GM18519 (cell line): Measurements from ENCODE around the gene SLC9A5.

Source experiments
- ATAC-seq: cut with Tn5 transposase; IDR thresholded peaks from one replicate; pipeline ENCODE4 v1.9.1; 2021; ENCODE audit warnings: mild to moderate bottlenecking, moderate library complexity; ENCODE audit not compliant: unreplicated experiment, low FRiP score

SLC9A5 gene

DNA sequence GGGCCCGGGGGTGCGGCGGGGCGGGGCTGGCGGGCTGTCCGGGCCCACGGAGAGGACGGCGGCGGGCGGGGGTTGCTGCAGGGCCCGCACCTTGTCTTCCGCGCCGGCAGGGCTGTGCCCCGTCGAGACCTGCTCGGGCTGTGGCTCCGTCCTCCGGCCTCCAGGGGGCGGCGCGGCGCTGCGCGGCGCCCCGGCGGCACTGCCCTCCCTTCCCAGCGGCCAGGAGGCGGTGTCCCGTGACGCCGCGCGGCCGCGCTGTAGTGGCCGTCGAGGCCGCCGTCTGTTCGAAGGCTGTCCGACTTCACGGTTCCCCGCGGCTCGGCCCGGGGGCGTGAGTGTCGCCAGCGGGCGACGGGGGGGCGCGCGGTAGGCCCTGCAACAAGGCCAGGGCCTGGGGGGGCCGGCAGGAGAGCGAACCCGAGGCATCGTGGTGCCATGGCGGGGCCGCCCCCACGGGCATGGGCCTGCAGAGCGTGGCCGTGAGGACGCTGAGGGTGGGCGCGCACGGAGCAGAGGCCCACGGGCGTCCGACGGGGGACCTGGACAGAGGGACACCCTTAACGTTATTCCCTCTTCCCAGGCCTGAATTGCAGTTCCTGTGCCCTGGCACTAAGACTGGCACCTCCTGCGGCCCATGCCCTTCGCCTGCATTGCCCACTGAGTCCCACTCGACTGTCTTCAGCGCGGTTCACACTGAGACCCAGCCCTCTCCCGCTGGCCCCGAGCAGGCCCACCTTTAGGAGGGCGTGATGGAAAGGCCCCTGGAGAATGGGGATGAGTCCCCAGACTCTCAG, 30.7 kb downstream of the SLC9A5 start, which contains the start of gene PLEKHG4:
Gene PLEKHG4 (plus strand): TSS at position 237 of the 794 bp plus-strand sequence. CDS start 513 bp downstream, at position 750.
- ATAC-seq = peak; percentile 46

DNA sequence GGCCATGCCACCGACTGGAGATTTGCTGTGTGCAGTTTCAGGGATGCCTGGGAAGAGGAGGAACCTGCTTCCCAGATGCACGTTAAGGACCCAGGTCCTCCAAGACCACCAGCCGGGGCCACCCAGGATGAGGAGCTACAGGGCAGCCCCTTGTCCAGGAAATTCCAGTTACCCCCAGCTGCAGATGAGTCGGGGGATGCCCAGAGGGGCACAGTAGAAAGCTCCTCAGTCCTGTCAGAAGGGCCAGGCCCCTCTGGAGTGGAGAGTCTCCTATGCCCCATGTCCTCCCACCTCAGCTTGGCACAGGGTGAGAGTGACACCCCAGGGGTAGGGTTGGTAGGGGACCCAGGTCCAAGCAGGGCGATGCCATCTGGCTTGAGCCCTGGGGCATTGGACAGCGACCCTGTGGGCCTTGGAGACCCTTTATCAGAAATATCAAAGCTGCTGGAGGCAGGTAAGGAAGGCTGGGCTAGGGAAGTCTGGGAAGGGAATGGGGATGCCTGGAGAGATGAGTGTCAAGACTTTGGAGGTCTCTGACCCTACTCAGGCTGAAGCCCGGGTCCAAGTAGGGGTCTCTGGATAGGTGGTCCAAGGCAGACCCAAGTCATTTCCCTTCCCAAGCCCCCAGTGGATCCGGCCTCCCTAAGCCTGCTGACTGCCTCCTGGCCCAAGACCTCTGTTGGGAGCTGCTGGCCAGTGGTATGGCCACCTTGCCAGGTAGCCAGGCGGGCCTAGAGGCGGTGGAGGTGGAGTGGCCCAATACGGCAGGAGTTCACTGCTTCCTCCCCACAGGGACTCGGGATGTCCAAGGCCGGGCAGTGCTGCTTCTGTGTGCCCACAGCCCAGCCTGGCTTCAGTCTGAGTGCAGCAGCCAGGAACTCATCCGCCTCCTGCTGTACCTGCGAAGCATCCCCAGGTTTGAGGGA, 31.6 kb downstream of the SLC9A5 start:
- no peak for ATAC-seq

DNA sequence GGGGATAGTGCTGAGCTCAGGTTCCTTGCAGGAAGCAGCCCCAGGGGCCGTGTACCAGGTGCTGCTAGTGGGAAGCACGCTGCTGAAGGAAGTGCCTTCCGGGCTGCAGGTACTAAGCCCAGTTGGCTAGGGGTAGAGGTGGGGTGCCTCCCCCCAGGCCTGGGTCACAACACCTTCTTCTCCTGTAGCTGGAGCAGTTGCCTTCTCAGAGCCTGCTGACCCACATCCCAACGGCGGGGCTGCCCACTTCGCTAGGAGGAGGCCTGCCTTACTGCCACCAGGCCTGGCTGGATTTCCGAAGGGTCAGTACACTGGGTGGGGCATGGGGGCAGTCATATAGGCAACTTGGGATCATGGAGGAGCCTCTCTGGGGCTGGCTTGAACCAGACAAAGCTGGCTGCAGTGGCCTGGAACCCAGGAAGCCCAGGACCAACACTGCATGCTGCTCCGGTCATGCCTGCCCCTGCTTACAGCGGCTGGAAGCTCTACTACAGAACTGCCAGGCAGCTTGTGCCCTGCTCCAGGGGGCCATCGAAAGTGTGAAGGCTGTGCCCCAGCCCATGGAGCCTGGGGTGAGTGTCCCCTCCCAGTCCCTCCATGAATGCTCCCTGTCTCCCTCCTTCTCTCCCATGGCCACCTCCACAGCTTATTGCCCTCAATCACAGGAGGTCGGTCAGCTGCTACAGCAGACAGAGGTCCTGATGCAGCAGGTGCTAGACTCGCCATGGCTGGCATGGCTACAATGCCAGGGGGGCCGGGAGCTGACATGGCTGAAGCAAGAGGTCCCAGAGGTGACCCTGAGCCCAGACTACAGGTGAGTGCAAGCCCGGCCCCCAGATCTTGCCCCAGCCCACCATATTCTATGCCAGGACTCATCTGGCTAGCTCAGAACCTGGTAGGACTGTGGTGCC, 33.0 kb downstream of the SLC9A5 start:
- no peak for ATAC-seq

DNA sequence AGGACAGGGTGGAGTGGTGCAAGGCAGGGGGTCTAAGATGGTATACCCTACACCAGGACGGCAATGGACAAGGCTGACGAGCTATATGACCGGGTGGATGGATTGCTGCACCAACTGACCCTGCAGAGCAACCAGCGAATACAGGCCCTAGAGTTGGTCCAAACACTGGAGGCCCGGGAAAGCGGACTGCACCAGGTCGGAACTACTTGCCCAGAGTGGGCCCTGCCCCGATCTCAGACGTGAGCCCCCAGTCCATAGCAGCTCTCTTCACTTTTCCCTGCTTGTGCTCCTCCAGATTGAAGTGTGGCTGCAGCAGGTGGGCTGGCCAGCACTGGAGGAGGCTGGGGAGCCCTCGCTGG, 33.6 kb downstream of the SLC9A5 start:
- ATAC-seq = no peak

DNA sequence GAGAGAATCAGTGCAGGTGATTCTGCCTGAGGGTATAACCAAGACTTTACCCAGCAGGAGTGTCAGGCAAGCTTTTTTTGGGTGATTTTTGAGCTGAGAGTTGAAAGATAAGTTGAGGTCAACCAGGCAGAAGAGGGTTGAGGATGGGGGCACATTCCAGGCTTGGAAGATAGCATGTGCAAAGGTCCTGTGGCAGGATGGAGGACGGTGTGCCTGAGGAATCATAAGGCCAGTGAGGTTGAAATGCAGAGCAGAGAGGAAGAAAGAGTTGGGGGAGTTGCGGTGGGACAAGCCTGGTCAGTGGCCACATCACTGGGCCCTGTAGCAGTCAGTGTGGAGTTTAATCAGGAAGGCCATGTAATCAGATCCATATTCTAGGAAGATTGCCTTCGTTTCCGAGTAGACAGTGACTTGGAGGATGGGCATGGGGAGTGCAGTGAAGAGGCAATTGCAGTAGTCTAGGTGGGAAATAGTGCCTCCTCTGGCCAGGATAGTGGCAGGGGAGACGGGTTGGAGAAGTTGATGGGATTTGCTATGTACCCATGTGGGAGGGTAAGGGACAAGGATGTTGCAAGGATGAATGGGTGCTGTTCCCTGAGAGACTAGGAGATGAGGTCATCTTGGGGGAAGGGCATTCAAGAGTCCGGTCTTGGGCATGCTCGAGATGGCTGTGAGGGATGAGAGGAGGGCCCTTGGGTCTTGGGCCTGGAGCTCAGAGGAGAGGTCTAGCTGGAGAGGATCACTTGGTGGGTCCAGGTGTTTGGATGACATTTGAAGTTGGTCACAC, 34.5 kb downstream of the SLC9A5 start:
- ATAC-seq = no peak

DNA sequence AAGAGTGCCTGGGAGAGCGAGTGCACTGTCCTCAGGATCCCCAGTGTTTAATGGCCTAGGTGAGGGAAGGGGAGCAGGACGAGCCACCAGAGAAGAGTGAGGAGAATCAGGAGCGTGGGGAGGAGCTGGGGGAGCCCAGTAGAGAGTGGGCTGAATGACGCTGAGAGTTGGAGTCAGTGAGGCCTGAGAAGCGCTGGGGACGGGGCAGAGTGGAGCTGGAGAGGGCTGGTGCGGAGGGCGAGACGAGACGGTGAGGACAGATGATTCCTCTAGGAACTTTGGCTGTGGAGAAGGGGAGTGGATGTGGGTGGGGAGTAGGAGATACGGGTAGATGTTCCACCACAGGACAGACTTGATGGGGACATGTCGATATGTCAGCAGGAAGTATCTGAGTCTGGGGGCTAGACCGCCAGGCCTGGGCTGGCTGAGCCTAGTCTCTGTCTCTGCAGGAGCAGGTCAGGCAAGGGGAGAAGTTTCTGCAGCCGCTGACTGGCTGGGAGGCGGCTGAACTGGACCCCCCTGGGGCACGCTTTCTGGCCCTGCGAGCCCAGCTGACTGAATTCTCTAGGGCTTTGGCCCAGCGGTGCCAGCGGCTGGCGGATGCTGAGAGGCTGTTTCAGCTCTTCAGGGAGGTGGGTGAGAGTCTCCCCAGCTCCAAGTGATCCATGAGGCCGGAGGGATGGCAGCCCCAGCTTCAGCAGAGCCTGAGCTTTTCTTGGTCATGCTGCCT, 35.2 kb downstream of the SLC9A5 start:
- no peak for ATAC-seq

DNA sequence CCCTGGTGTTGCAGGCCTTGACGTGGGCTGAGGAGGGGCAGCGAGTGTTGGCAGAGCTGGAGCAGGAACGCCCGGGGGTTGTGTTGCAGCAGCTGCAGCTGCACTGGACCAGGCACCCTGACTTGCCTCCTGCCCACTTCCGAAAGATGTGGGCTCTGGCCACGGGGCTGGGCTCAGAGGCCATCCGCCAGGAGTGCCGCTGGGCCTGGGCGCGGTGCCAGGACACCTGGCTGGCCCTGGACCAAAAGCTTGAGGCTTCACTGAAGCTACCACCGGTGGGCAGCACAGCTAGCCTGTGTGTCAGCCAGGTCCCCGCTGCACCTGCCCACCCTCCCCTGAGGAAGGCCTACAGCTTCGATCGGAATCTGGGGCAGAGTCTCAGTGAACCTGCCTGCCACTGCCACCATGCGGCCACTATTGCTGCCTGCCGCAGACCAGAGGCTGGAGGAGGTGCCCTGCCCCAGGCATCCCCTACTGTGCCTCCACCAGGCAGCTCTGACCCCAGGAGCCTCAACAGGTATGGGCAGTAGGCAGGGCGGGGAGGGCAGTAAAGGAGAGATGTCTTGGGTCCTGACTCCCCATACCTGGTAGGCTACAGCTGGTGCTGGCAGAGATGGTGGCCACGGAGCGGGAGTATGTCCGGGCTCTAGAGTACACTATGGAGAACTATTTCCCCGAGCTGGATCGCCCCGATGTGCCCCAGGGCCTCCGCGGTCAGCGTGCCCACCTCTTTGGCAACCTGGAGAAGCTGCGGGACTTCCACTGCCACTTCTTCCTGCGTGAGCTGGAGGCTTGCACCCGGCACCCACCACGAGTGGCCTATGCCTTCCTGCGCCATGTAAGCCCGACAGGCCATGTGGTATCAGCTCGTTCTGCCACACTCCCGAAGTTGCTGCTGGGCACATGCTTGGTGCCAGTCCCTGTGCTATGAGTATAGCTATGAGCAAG, 36.2 kb downstream of the SLC9A5 start:
- ATAC-seq = no peak

DNA sequence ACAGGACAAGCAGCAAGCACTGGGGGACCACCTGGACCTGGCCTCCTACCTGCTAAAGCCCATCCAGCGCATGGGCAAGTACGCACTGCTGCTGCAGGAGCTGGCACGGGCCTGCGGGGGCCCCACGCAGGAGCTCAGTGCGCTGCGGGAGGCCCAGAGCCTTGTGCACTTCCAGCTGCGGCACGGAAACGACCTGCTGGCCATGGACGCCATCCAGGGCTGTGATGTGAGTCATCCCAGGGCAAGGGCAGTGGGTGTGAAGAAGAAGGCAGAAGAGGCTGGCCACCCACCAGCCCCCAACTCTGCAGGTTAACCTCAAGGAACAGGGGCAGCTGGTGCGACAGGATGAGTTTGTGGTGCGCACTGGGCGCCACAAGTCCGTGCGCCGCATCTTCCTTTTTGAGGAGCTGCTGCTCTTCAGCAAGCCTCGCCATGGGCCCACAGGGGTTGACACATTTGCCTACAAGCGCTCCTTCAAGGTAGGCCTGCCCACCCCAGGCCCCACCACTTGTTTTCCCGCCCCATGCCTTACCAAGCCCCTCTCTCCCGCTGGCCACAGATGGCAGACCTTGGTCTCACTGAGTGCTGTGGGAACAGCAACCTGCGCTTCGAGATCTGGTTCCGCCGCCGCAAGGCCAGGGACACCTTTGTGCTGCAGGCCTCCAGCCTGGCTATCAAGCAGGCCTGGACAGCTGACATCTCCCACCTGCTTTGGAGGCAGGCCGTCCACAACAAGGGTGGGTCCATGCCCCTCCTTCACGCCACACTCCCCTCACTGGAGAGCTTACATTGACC, 37.9 kb downstream of the SLC9A5 start:
- ATAC-seq = no peak

DNA sequence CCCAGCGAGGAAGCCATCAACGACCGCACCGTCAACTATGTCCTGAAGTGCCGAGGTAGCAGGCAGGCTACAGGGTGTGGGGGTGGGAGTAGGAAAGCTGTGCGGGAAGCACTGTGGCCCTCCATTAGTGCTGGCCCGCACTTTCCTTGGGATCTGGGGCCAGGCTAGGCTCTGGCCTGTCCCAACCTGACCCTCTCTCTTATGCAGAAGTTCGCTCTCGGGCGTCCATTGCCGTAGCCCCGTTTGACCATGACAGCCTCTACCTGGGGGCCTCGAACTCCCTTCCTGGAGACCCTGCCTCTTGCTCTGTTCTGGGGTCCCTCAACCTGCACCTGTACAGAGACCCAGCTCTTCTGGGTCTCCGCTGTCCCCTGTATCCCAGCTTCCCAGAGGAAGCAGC, 39.2 kb downstream of the SLC9A5 start:
- no peak for ATAC-seq

DNA sequence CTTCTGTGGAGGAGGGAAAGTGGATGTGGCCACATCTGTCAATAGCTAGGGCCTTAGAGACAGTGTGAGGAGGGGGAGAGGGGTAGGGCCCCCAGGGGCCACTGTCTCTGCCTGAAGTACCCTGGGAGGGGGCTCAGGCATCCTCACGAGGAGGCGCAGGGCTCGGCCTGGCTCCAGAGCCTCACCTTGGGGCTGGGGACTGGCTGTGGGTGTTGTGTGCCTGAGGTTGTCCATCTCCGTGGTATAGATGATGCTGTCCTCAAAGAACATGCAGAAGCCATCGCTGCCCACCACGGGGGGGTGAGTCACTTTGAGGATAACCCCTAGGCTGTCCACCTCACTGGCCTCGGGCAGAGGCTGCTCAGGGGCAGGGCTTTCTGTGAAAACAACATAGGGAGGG, 42.7 kb downstream of the SLC9A5 start:
- ATAC-seq = no peak

DNA sequence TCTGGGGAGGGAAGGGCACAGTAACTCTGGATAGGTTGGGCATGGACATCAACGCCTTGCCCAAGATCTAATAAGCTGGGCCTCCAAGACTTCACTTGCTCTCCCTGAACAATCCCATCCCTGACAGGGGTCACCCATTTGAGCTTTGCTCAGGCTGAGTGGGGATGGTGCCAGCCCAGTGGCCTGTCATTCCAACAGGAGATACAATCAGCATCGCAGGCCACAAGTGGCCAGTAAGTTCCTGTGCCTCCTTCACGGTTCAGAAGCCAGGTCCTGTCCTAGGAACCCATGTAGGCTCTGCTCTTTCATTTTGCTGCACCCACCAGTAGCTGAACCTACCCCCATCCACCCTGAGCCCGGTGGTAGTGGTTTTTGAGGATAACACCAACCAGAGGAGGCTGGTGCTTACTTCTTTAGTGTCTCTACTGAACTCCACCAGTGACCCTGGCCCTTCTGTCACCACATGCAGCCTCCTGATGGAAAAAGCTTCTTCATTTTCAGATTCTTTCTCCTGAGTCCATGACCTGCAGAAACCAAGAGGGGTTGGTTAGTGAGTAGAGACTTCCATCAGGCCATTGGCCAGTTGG, 45.5 kb downstream of the SLC9A5 start:
- ATAC-seq = no peak

DNA sequence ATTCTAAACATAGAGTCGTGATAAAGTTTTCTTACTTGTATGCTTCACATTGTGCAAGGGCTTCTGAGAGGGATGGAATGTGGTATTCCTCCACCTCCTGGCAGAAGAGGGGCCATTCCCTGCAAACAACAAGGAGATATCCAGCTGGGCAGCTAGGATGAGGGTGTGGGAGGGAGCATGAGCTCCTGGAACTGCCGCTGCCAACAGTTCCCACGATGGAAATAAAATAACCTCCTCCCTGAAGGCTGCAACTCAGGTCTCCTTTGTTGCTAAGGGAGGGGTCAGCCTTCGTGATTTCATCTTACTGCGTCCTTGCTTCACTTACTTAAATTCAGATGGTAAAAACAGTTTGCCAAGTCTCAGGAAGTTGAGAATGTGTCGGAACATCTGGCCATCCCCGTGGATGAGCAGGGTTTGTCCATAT, 46.2 kb downstream of the SLC9A5 start:
- ATAC-seq = no peak

DNA sequence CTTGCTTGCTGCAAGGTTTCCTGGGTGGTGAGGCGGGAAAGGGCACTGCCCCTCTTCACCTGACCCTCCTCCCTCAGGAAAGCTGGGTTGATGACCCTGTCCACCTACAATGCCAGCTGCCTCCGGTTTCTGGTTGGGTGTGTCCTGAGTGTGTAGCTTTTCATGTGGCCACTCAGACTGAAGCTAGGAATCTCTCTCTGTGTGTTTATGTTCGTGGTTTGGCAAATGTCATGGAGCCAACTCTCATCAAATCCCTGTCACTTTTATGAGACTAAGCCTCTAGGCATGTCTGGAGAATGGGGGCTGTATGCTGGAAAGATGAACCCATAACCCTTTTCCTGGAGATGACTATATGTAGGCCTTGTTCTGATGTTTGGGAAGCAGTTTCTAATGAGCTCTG, 47.6 kb downstream of the SLC9A5 start:
- ATAC-seq = no peak

DNA sequence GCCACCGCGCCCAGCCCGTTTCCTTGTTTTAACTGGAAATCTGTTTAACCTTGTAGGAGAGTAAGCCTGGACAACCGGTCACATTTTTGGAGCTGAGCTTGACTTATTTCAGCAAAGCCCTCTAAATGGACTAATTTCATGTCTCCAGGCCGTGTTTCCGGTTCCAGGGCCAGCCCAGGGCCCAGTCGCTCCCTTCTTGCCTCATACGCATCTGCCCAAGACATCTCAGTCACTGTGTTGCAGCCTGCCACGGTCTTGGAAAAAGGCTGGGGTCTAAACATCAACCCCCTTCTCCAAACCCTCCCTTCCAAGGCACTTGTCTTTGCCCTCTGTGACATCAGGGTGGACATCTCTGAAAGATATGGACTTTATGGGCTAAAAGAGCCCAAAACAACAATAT, 49.5 kb downstream of the SLC9A5 start:
- ATAC-seq = no peak

DNA sequence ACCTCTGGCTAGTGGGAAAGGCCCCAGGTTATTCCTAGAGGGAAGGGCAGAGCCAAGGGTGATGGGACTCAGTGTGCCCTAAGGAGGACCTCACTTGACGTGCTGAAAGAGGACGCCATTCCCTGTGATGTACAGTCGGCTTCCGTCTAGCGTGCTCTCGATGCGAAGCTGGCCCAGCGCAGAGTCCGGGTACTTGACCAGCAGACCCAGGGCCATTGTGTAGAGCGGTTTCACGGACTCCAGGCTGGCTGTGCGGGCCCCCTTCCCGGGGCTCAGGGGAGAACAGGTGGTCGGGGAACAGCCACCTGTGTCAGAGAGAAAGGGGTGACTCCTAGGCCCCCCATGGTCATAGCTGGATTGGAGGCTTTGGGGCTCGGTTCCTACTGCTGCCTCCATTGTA, 50.5 kb downstream of the SLC9A5 start:
- no peak for ATAC-seq

DNA sequence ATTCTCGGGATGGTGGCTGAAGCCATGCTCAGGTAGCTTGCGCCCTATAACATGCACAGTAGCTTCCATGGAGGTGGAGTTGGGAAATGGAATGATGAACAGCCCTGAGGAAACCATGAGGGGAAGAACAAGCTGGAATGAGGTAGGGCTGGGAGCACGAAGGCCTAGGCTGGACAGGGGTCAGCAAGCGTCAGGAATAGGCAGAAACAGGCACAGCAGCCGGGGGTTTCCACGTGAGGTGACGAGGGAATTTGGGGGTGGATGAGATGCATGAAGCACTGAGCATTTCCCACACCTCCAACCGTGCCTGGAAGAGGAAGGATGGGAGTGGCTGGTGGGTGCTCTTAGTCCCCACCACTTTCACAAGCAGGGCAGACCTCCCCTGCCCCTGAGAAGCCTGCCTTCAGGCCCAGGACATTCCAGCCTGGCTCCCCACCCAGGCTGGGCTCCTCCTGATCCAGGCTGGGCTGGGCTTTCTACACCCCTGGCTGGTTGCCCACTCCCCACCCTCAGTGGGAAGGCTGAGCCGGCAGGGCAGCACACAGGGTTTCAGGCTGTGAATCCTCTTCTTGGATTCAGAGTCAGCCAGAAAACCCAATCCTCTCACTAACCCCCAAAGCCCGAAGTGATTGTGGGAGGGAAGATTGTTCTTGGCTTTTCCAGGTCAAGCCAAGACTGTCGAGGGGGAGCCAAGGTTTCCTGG, 52.5 kb downstream of the SLC9A5 start:
- no peak for ATAC-seq
